CD1c-positive myeloid dendritic cell (primary cell): ENCODE data around the gene CNOT2.

Source experiments
- DNase-seq: peaks from one replicate; pipeline ENCODE4 v3.0.0-alpha.2; 2016; ENCODE audit errors: extremely low spot score

CNOT2 gene

GRCh38 chr12:70251661-70252060 is 8.4 kb downstream of the CNOT2 start:
- no peak for DNase-seq

GRCh38 chr12:70252832-70253231 is 9.6 kb downstream of the CNOT2 start:
- no peak for DNase-seq

GRCh38 chr12:70254225-70254624 is 11.0 kb downstream of the CNOT2 start:
- no peak for DNase-seq

GRCh38 chr12:70254846-70255245 is 11.6 kb downstream of the CNOT2 start:
- no peak for DNase-seq

GRCh38 chr12:70255311-70255710 is 12.1 kb downstream of the CNOT2 start:
- no peak for DNase-seq

- DNase-seq = no peak
Observed at GRCh38 chr12:70258605-70259403, 15.6 kb downstream of the CNOT2 start.

- no peak for DNase-seq
Observed at GRCh38 chr12:70260646-70261045, 17.4 kb downstream of the CNOT2 start.

GRCh38 chr12:70264067-70264867 is 21.0 kb downstream of the CNOT2 start:
- no peak for DNase-seq

GRCh38 chr12:70265132-70265531 is 21.9 kb downstream of the CNOT2 start:
- DNase-seq = no peak

GRCh38 chr12:70267550-70267949 is 24.3 kb downstream of the CNOT2 start:
- no peak for DNase-seq

GRCh38 chr12:70268972-70269371 is 25.7 kb downstream of the CNOT2 start:
- no peak for DNase-seq

- no peak for DNase-seq
Observed at GRCh38 chr12:70270108-70270507, 26.9 kb downstream of the CNOT2 start.

- no peak for DNase-seq
Observed at GRCh38 chr12:70271025-70271424, 27.8 kb downstream of the CNOT2 start.

GRCh38 chr12:70272510-70272909 is 29.3 kb downstream of the CNOT2 start:
- no peak for DNase-seq

GRCh38 chr12:70275045-70275444 is 31.8 kb downstream of the CNOT2 start:
- DNase-seq = no peak

- DNase-seq = no peak
Observed at GRCh38 chr12:70277973-70278372, 34.7 kb downstream of the CNOT2 start.

GRCh38 chr12:70278945-70279344 is 35.7 kb downstream of the CNOT2 start:
- DNase-seq = no peak

GRCh38 chr12:70283232-70283631 is 40.0 kb downstream of the CNOT2 start:
- DNase-seq = no peak

- no peak for DNase-seq
Observed at GRCh38 chr12:70288817-70289216, 45.6 kb downstream of the CNOT2 start.

- DNase-seq = no peak
Observed at GRCh38 chr12:70290116-70290515, 46.9 kb downstream of the CNOT2 start.

GRCh38 chr12:70292017-70292776 is 49.0 kb downstream of the CNOT2 start:
- no peak for DNase-seq
